Activated T-helper 1 cell treated with anti-CD3 and anti-CD28 coated beads, Interleukin-2, amount 50 U/mL, for 16 hours (primary cell): ENCODE results near the gene RIPOR1.
A peak's percentile ranks its signal among the peaks of the same experiment; 100 is the strongest.
"Not testable (repeated sequence)": the region's sequence is repeated elsewhere in the genome, so short reads cannot be mapped to it uniquely, and the experiment has no call there.

Experiments
- DNase-seq, 2 donors: peaks; one replicate each; pipeline ENCODE4 v3.0.0-alpha.2; 2020; ENCODE audit warnings: low read depth in 1 of 2, low spot score in 1 of 2

RIPOR1 gene

DNA sequence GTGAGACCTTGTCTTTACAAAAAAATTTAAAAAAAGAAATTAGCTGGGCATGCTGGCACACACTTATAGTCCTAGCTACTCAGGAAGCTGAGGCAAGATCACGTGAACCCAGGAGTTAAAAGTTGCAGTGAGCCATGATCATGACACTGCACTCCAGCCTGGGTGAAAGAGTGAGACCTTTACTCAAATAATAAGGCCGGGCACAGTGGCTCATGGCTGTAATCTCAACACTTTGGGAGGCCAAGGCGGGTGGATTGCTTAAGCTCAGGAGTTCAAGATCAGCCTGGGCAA is 11.5 kb upstream of the RIPOR1 start:
- no peak for DNase-seq

DNA sequence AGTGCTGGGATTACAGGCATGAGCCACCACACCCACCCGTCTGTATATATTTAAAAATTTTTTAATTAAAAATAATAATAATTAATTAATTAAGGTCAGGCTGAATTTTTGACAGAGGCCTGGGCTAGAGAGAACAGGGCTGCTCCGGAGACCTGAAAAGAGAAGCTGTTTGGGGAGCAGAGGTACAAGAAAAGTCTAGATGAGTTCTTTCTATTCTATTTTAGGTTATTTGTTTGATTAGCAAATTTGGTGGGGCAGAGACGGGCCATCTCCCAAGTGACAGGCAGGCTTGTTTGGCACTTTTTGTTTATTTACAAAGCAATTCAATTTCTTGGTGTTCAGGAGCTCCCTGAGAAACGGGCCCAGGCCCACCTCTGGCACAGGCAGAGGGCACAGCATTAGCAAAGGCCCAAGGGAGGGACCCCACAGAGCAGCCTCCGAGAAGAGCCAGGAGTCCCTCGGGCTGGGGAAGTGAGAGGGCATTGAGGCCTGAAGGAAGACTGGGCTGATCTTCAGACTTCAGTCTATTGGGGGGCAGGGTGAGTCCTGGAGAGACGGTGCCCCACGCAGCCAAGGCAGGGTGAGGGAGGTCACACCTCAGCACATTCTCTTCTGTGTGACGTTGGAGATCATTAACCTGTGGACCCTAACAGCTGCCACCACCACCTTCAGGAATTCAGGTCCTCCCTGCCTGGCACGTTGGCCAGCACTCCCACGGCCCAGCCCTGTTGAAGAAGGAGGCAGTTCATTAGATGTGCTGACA is 10.8 kb upstream of the RIPOR1 start:
- DNase-seq, result no peak

DNA sequence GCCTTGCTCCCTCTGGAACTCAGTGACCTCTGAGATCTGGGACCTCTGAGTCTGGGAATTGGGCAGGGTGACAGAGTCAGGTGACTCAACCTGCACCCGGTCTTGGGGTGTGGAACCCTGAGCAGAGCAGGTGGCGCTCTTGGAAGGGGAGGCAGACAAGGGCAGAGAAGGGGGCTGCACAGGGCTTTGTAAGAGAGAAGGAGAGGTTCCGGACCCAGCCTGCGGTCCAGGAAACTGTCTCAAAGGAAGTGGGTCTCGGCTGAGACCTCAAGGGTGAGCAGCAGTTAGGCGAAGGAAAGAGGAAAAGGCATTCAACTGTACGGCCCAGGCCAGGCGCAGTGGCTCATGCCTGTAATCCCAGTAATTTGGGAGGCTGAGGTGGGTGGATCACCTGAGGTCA is 10.0 kb upstream of the RIPOR1 start:
- DNase-seq, result no peak

DNA sequence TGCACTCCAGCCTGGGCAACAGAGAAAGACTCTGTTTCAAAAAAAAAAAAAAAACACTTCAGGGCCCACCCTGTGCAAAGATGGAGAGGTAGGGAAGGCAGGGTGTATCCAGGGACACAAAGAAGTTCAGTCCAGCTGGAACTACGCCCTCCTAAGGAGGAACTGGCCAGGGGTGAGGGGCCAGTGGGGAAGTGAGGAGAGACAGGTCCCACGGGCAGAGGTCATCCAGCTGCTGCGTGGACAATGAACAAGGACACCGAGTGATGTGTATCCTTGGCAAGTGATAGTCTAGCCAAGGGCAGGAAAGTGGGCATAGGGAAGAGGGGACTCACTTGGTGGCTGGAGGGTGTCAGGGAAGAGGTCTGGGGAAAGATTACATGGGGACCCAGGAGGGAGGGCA is 9.4 kb upstream of the RIPOR1 start:
- no peak for DNase-seq

DNA sequence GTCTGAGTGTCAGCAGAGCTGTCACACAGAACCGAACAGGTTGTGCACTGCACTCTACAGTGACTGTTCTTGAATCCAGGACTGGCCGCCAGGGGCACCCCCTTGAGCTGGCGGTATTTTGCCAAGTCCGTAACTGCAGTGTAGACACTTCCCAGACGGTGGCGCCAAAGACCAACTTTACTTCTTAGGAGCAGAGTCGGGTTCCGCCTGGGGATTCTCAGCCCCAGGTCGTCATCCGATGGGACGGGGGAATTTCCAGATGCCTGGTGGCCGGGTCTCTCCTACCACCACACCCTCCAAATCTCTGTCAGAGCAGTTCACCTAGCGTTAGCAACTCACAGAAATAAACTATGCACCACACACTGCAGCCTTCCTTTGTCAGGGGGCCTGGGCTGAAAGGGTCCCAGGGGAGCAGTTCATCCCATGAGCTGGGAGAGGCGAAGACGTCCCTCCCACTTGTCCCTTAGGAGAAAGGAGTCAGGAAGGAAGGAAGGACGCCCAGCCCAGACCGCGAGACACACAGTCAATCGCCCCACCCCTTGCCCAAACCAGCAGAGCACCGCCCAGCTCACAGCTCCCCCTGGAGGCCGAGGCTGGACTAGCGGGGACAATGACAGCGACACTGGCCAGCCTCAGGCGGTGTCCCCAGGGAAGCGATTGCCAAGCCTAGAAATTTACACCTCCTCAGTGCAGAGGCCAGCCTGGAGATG is 7.4 kb upstream of the RIPOR1 start:
- peak; percentile 93 to 95 for DNase-seq

DNA sequence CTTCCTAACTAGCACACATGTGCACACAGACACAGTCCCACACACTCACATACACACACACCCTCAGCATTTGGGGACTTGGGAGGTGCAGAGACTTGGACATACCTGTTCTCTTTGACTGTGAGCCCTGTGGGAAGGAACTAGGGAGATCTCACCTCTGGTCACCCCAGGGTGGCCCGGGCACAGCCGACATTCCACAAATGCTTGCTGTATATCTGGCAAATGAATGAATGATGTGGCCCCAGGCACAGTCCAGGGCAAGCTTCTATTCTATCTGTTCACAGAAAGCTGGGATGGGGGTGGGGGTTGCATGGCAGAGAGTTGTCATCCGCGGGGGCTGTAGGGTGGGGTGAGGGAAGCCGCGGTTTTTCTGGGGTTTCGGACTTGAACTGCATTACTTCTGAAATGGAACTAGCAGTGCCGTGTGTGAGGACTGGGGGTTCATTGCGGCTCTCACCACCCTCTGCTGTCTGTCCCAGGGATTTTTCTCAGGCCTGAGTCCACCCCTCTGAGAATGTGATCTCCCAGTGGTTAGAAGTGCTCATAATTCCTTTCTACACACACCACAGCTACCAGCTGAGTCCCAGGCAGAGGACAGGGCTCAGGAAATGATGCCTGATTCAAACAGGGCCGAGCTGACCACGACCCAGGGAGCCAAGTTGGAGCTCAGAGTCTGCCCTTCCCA is 3.3 kb upstream of the RIPOR1 start:
- DNase-seq, result no peak

DNA sequence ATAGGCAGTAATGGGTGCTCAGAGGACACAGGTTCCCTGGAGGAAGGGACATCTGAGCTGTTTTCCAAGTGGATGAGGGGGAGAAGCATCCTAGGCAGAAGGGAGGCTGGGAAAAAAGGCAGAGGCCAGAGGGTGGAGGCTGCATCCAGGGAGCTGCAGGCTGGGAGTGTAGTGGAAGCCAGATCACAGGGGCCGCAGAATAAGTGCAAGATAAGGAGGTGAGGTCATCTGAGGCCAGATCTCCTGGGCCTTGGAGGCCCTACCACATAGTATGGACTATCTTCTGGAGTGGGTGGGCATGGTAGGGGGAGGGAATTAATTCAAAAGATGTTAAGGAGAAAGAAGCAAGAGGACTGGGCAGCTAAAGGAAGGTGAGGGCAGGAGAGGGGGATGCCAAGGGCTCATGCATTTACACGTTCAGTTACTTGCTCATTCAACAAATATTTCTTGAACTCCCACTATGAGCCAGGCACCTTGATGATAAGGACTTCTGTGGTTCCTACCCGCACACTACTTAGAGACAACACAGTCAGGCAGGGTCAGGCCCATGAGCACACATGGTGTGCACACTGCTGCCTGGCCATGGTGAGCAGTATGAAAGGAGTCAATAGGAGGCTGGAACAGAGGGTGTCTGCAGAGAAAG is 2.4 kb upstream of the RIPOR1 start:
- no peak for DNase-seq

DNA sequence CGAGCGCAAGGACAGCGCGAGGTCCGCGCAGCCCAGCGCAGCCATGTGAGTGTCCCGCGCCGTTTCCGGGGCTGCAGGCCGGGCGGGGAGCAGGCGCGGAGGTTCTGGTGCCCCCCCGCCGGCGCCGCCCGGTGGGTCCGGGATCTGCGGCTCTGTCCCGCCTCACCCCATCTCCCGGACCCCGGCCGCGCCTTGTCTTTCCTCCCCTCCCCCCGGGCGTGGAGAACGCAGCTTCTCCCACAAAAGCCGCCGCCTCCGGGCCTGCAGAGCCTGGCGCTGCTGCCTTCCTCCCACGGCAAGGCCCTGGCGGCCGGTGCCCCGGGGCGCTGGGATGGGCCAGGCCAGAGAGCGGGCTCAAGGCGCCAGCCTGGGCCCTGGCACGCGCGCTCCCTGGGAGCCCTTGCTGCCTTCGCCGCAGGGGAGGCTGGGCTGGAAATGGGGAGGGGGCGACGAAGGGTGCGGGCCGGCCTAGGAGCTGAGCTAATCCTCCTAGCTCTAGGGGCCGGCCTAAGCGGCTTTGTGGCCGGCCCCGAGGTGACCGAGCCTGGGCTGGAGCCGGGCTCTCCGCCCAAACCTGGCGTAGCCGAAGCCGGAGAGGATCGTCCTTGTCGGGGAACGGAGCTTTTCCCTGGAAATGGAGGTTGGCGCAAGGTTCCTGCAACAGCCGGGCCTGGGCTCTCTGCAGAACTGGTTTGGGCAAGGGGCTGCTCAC is 397 bp downstream of the RIPOR1 start:
- DNase-seq, result no peak

DNA sequence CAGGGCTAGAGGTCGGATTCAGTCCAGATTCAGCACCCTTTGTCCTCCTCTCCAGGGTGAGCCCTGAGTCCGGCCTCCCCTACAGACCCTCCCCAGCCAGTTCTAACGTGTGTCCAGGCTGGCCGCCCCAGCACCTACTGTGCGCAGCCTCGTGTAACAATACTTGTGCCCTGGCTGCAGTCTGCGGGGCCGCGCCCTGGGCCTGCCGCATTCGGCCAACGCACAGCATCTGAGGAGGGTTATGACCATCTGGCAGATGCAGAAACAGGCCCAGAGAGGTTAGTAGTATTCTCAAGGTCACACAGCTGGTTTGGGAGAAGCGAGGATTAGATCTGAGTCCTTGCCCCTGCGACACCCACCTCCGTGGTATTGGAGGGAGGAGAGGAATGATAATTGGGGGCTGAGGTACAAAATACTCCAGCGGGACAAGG is 968 bp downstream of the RIPOR1 start:
- no peak for DNase-seq

DNA sequence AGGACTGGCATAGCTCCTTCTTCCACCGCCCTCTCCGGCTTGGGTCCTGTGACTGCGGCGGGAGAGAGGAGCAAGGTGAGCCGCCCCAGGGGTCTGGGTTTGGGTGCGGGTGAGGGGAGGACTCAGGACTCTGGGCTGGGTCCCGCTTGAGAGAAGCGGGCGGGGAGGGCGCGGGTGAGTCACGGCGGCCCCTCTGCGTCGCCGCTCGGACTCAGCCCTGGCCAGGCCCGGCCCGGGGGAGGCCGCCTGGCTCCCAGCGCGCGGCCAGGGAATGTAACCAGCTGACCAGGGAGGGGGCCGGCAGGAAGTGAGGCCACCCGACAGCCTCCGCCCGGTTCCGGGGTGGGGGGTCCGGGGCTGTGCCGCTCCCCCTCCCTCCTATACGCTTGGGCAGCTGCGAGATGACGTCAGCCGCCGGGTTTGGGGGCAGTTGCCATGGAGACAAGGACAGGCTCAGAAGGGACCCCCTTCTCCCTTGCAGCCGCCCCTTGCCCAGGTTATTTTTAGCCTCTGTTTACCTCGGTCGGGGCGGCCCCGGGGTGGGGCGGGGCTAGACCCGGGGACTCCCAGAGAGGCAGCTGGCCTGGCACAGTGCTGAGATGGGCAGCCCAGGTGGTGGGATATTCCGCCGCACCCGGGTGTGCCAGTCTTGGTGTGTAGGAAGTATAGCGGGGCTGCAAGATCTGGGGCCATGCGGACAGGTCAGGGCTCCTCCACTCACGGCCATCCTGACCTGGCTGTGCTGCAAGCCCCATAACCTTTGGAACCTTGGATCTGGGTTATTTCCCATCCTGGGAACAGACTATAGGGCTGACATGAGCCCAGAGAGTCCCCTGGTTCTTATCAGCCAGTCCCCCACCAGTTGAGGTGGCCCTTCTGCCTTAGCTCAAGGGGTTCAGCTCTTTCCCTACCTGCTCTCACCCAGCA is 1.6 kb downstream of the RIPOR1 start:
- no peak for DNase-seq

DNA sequence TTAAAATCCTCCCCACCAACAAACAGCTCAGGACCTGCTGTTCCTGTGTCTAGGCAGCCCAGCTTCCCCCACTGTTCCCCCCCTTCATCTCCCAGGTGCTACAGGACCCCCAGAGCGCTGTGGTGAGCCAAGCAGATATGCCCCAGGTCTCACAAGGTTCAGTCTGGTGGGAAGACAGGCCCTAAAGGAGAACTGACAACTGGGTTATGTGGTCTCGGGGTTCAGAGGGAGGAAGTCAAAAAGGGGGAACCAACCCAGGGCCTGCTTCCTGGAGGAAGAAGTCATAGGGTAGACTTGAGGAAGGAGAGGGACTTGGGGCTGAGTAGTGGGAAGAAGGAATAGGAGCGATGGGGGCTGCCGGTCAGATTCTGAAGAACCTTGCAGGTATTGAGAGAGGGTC is 2.6 kb downstream of the RIPOR1 start:
- no peak for DNase-seq

DNA sequence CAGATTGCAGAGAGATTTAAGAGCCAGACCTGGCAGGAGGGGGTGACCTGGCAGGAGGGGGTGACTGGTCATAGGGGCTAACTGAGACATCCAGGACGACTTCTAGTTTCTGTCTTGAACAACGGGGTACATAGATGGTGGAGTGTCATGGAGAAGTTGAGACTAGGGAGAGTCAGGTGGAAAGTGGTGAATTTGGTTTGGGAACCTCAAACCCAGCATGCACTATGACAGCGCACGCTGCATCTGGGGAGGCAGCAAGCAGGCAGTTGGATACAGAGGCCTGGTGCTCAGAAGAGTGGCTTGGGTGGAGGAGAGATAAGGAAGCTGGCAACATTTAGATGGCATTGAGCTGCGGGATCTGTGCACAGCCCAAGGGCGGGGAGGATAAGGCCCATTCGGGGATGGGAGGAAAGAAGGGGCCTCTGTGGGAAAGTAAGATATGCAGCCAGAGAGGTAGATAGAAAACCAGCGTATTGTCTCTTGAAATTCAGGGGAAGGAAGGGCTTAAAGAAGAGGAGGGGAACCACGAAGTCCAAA is 4.5 kb downstream of the RIPOR1 start:
- DNase-seq, result no peak

DNA sequence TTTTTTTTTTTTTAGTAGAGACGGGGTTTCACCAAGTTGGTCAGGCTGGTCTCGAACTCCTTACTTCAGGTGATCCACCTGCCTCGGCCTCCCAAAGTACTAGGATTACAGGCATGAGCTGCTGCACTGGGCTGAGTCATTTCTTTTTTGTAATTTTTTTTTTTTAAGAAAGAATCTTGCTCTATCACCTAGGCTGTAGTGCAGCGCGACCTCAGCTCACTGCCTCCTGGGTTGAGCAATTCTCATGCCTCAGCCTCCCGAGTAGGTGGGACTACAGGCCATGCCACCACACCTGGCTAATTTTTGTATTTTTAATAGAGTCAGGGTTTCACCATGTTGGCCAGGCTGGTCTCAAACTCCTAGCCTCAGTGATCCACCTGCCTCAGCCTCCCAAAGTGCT is 5.4 kb downstream of the RIPOR1 start:
- not testable (repeated sequence) for DNase-seq

DNA sequence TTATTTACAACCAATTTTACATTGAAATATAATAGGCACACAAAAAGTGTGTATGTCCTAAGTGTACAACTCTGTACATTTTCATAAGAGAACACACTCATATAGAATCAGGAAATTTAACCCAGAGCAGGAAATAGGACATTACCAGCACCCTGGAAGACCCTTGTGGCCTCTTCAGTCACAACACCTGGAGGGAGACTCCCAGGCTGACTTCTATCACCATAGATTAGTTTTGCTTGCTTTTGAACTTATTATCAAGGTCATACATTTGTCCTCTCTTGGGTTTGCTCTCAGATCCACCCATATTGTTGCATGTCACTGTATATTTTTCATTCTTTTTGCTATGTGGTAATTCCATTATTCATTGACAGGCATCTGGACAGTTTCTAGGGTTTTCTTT is 5.8 kb downstream of the RIPOR1 start:
- no peak for DNase-seq

DNA sequence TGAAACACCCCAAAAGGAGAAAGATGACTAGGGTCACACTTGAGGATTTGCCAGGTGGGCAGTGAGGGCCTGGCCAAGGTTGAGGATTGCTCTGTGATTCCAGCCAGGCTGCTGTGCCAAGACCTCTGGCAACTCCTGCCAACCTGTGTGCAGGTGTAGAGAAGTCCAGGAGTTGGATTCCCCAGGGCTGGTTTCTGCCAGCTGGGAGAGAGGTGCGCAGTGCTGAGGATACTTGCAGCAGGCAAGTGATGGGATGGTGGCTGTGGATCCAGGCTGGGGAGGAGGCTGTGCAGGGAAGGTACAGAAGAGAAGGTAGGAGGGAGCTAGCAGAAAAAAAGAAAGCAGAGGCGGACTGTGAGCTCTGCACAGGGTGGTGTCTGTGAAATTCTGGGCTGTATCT is 6.6 kb downstream of the RIPOR1 start:
- no peak for DNase-seq

DNA sequence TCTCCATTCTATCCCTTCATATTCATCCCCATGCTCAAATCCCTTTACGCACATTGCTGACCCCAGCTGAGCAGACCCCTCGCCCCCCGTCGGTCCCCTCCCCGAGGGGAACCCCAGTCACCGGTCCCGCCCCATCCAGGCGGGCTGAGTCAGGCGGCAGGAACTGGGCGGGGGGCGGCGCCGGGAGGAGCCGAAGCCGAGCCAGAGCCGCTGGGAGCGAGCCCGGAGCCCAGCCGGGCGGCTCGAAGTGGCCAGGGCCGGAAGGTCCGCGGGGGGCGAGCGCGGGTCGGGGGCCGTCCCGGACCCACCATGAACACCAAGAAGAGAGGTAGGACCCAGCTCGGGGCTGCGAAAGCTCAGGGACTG is 8.6 kb downstream of the RIPOR1 start:
- DNase-seq, result peak in 1 of 2 donors; percentile 48

DNA sequence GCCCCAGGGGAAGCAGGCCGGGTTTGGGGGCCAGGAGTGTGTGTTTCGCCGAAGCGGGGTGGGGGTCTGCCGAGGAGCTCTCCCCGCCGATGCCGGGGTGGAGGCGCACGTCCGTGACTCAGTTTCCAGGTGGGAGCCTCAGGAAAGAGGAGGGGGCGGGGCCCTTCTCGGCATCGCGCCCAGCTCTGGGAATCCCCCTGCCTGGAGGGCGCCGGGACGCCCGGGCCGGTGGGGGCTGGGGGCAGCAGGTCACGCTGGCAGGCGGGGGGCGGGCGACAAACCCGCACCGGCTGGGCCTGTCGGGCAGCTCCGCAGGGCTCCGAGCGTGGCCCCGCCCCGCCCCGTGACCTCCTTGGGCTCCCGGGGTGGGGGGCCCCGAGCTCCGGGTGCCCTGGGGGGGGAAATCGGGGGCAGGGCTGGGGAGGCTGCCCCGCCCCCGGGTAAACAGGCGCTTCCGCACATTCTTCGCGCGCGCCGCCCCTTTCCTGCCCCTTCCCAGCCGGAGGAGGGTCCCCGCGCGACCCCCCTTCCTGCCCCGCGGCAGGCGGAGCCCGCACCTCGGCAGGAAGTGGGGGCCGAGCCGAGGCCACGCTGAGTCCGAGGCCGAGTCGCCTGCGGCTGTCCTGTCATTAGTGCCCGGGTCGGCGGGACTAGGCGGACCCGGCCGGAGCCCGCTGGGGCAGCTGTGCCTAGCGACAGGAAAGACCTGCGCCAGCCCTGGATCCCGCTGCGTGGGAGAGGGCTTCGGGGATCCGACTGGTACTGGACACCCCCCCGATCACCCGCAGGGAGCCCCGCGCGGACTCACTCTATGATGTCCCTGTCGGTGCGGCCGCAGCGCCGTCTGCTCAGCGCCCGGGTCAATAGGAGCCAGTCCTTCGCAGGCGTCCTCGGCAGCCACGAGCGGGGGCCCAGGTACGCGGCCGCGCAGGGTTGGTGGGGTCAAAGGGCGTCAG is 9.3 kb downstream of the RIPOR1 start:
- peak in 1 of 2 donors; percentile 56 for DNase-seq

DNA sequence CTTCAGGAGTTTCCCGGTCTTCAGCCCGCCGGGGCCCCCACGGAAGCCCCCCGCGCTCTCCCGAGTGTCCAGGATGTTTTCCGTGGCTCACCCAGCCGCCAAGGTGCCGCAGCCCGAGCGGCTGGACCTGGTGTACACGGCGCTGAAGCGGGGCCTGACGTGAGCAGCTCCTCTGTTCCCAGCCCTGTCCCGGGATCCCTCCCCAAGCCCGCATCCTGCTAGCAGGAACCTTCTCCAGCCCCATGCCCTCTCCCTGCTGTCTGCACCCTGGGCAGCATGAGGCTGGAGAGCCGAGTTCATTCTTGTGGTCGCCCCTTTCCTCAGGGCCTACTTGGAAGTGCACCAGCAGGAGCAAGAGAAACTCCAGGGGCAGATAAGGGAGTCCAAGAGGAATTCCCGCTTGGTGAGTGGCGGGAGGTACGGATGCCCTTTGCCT is 10.1 kb downstream of the RIPOR1 start:
- DNase-seq, result no peak

DNA sequence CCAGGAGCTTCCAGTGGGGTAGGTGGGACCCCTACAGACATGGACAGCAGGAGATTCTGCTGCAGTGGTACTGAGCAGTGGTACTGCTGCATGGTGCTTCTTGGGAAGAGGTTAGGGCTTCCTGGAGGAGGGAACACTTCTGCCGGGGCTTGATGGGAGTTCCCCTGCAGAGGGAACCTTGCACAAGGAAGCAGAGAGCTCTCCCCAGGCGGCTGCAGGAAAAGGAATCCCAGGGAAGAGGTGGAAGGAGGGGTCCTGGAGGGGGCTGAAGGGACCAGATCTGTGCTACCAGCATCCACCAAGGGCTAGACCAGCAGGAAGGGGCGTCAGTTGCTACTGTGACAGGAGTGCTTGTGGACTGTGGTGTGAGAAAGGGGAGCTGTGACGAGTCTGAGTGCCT is 10.6 kb downstream of the RIPOR1 start:
- DNase-seq, result no peak
